Stimulated activated CD8-positive, alpha-beta memory T cell treated with anti-CD3 and anti-CD28 coated beads, Interleukin-12 subunit alpha, Interleukin-12 subunit beta, amount 100 ng/mL, for 24 hours (primary cell): ENCODE results near the gene ARAF.

ENCODE experiments used
- DNase-seq: peaks from one replicate; pipeline ENCODE4 v3.0.0-alpha.2; 2020; ENCODE audit errors: extremely low read depth

ARAF gene

GRCh38 chrX:47564438-47565085 is 3.6 kb downstream of the ARAF start:
- no peak for DNase-seq

- DNase-seq = no peak
Observed at GRCh38 chrX:47566841-47567240, 5.8 kb downstream of the ARAF start.

- DNase-seq = no peak
Observed at GRCh38 chrX:47568656-47569295, 7.8 kb downstream of the ARAF start.

GRCh38 chrX:47570794-47571193 is 9.8 kb downstream of the ARAF start:
- DNase-seq = no peak

- no peak for DNase-seq
Observed at GRCh38 chrX:47571215-47571614, 10.2 kb downstream of the ARAF start.

GRCh38 chrX:47571896-47572295 is 10.9 kb downstream of the ARAF start:
- no peak for DNase-seq

- DNase-seq = no peak
Observed at GRCh38 chrX:47572773-47573340, 11.9 kb downstream of the ARAF start.

- no peak for DNase-seq
Observed at GRCh38 chrX:47573341-47574075, 12.5 kb downstream of the ARAF start.

GRCh38 chrX:47574076-47574546 is 13.1 kb downstream of the ARAF start:
- DNase-seq = no peak

GRCh38 chrX:47574547-47575301 is 13.7 kb downstream of the ARAF start:
- DNase-seq = no peak

- no peak for DNase-seq
Observed at GRCh38 chrX:47576021-47576898, 15.3 kb downstream of the ARAF start.

- no peak for DNase-seq
Observed at GRCh38 chrX:47577424-47577823, 16.4 kb downstream of the ARAF start.

GRCh38 chrX:47577901-47578300 is 16.9 kb downstream of the ARAF start:
- no peak for DNase-seq

- no peak for DNase-seq
Observed at GRCh38 chrX:47578692-47579091, 17.7 kb downstream of the ARAF start.

- no peak for DNase-seq
Observed at GRCh38 chrX:47579537-47579936, 18.5 kb downstream of the ARAF start.

GRCh38 chrX:47581731-47582647 is 21.0 kb downstream of the ARAF start, which contains the start of gene TIMP1:
Gene TIMP1, plus strand, starts transcription at chrX:47582436. Its CDS starts 980 bp downstream, at chrX:47583416.
- DNase-seq = peak; percentile 48

GRCh38 chrX:47583240-47583861 is 22.3 kb downstream of the ARAF start:
- DNase-seq = no peak

GRCh38 chrX:47584714-47585113 is 23.7 kb downstream of the ARAF start:
- no peak for DNase-seq

- DNase-seq = no peak
Observed at GRCh38 chrX:47585273-47585672, 24.3 kb downstream of the ARAF start.
